ENCODE data around the gene MRPL24. TPM values are rescaled to one million over a fixed set of nuclear protein-coding genes. Genes with fewer than 3 reads are reported as not detected.

The MRPL24 gene
- total and polyA plus RNA-seq, 10 of the 15 experiments (the other 5 are each of a cell fraction or from before 2014, with no cell fraction given) = 87.4 to 269 (median 134) TPM

DNA sequence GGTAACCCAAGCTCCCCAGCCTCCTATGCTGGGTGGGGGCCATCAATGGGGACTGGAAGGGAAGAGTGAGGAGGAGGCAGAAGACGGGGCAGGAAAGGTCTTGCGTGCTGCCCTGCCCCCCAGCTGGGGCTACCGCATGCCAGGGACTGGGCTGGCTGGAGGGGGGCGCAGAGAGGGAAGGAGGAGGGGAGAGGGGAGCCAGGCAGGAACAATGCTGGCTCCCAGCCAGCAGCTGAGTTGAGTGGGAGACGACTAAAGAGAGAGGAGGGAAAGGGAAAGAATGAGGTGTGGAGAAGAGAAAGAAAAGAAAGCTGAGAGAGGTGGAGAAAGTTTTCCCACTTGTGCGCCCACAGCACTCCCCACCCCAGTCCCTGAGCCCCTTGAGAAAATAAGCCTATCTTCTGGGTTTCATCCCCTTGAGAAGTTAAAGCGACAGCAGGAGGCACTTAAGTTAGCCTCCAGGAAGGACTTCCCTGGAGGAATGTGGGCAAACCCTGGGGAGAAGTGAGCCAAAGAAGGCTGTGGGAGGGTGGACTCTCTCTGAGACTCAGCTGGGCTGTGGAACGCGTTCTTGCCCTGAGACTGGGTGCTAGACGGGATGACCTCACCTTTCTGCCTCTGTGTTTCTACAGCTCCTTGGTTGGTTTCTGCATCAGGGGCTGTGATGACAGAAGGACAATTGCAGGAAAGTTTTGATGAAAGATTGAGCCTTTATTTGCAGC is 50.8 kb downstream of the MRPL24 start:
- Histone ChIP-seq H3K4me3 (no peak overlapping the region), H3K9ac (ENCODE audit: control insufficient read depth, insufficient read depth, low read length) (no peak overlapping the region), H3K9me3 (replicated peaks; ENCODE audit: control insufficient read depth, insufficient read depth, low read length) (no peaks in the 10 kb centered on the region), H3K36me3 (ENCODE audit: control insufficient read depth in 2 of 2, insufficient read depth in 2 of 2, low read length in 1 of 2) (no peaks in the 10 kb centered on the region), H3K27ac (ENCODE audit: control insufficient read depth, insufficient read depth) (no peak overlapping the region), H3K79me2 (ENCODE audit: control insufficient read depth, insufficient read depth, low read length) (no peaks in the 10 kb centered on the region), H4K20me1 (ENCODE audit: control insufficient read depth, insufficient read depth) (peaks cover 4% of the 10 kb centered on the region; the same call in 1 of the 2 replicates), H3K4me1 (ENCODE audit: control insufficient read depth, insufficient read depth, low read length) (no peaks in the 10 kb centered on the region), H2AFZ (ENCODE audit: control insufficient read depth, low read depth, low read length) (no peak overlapping the region), H3K4me2 (ENCODE audit: control insufficient read depth, insufficient read depth) (no peak overlapping the region), H3K27me3 (replicated peaks in 1 of 2; ENCODE audit: control insufficient read depth in 2 of 2, insufficient read depth in 2 of 2, low read length in 1 of 2) (peaks cover 18 to 33% of the 10 kb centered on the region in 2 experiments)
- ChIA-PET SMC1A (ENCODE audit: uncharacterized antibody, unreplicated experiment) (interaction anchor here (0.6 to 4.0 kb wide), 25 partner anchors 9 to 242 kb away, joined by 3 to 168 read pairs (median 5); partner anchors contain the start of genes CRABP2, ISG20L2, METTL25B and NTRK1), POLR2A (interaction anchor here (1.1 to 3.1 kb wide), 3 partner anchors 36 to 172 kb away, joined by 4 to 21 read pairs (median 4); no protein-coding TSS in a partner anchor), CTCF (interaction anchor here (0.6 to 11.1 kb wide), 53 partner anchors 8 to 1116 kb away, joined by 3 to 433 read pairs (median 5); partner anchors contain the start of genes CRABP2, HAPLN2, HDGF and INSRR), RAD21 (ENCODE audit: unreplicated experiment) (interaction anchor here (0.6 to 10.2 kb wide), 32 partner anchors 10 to 475 kb away, joined by 3 to 173 read pairs (median 5); partner anchors contain the start of genes CRABP2, INSRR, ISG20L2 and METTL25B)
- no peak for FAIRE-seq
- 0 out of 2 replicates have a peak, but pooled peaks have one; percentile 50 for TF ChIP-seq SMARCA5 (IDR thresholded peaks at IDR 0.05)
- TF ChIP-seq, protein P1, sequence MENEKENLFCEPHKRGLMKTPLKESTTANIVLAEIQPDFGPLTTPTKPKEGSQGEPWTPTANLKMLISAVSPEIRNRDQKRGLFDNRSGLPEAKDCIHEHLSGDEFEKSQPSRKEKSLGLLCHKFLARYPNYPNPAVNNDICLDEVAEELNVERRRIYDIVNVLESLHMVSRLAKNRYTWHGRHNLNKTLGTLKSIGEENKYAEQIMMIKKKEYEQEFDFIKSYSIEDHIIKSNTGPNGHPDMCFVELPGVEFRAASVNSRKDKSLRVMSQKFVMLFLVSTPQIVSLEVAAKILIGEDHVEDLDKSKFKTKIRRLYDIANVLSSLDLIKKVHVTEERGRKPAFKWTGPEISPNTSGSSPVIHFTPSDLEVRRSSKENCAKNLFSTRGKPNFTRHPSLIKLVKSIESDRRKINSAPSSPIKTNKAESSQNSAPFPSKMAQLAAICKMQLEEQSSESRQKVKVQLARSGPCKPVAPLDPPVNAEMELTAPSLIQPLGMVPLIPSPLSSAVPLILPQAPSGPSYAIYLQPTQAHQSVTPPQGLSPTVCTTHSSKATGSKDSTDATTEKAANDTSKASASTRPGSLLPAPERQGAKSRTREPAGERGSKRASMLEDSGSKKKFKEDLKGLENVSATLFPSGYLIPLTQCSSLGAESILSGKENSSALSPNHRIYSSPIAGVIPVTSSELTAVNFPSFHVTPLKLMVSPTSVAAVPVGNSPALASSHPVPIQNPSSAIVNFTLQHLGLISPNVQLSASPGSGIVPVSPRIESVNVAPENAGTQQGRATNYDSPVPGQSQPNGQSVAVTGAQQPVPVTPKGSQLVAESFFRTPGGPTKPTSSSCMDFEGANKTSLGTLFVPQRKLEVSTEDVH (IDR thresholded peaks at IDR 0.05; ENCODE audit: low read depth, partially characterized antibody) = no peak
- ATAC-seq = no peak
- no peak for DNase-seq (ENCODE audit: low read depth, low spot score)
- intact Hi-C loops (cut with micrococcal nuclease; ENCODE audit: unreplicated experiment) = loop anchor here (1.0 kb wide), 3 partner anchors 36 to 200 kb away; partner anchors contain the start of gene NTRK1
- in situ Hi-C loops (cut with MboI) = loop anchor here (5.0 kb wide), 1 partner anchor 172 kb away; the partner anchor contains the start of gene NTRK1
- 26% methylated on average over 9 of the region's 10 CpGs for WGBS (ENCODE audit: insufficient coverage, insufficient replicate concordance, low lambda C conversion rate, missing lambda C conversion rate)
- no TSS peak for BruUV-seq (replicated peaks)
